ENCODE data around the gene ITGAL. TPM values are rescaled to one million over a fixed set of nuclear protein-coding genes. Genes with fewer than 3 reads are reported as not detected.

ITGAL gene
- total and polyA plus RNA-seq, 2 of the 8 experiments (the other 6 are each of a cell fraction or from before 2014, with no cell fraction given) = not detected

DNA sequence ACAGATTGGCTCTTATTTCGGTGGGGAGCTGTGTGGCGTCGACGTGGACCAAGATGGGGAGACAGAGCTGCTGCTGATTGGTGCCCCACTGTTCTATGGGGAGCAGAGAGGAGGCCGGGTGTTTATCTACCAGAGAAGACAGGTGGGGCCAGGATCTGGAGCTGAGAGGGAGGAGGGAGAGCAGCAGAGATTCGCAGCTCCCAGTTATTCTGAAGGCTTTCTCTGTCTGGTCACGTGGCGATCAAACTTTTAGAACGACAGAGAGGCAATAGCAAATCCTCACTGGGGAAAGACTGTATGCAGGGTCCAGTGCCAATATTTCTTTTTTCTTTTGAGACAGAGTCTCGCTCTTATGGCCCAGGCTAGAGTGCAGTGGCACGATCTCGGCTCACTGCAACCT lies 22.2 kb downstream of the ITGAL start:
- Histone ChIP-seq H3K14ac (ENCODE audit: insufficient read length) (no peak overlapping the region), H3K4me3 (ENCODE audit: extremely low read depth in 1 of 4, insufficient read depth in 2 of 4, low read depth in 3 of 4, low read length in 4 of 4) (no peak overlapping the region)
- CTCF ChIA-PET (ENCODE audit: partially characterized antibody) = interaction anchor here (0.5 to 3.1 kb wide), 4 partner anchors 12 to 113 kb away, joined by 3 to 14 read pairs (median 4); partner anchors contain the start of gene ITGAL

More for the DNA sequence above, 22.2 kb downstream of the ITGAL start:
- H2AFZ ChIP-seq (ENCODE audit: low read length) = no peak overlapping the region
- H3K4ac ChIP-seq (replicated peaks; ENCODE audit: insufficient read length, low read depth, low read length) = no peak overlapping the region
- no peak overlapping the region for H2BK5ac ChIP-seq (ENCODE audit: low read depth, low read length)
- FAIRE-seq (no peak), DNase-seq (ENCODE audit: low read depth in 1 of 2, low spot score in 2 of 2) (no peak)
- H2BK120ac ChIP-seq (replicated peaks; ENCODE audit: low read depth, low read length) = no peak overlapping the region
- no peak overlapping the region for H3K27ac ChIP-seq (ENCODE audit: low read depth, low read length)
- H3K79me1 ChIP-seq (ENCODE audit: low read depth, low read length) = no peaks in the 10 kb centered on the region
- no peaks in the 10 kb centered on the region for H3K36me3 ChIP-seq (ENCODE audit: control insufficient read depth in 2 of 4, insufficient read depth in 4 of 4, low read length in 3 of 4)
- H2BK12ac ChIP-seq (ENCODE audit: low read depth, low read length) = no peak overlapping the region
- H3K4me1 ChIP-seq (replicated peaks in 1 of 4; ENCODE audit: control insufficient read depth in 3 of 4, insufficient read depth in 4 of 4, low read length in 3 of 4) = no peaks in the 10 kb centered on the region
- no peak overlapping the region for H4K91ac ChIP-seq (replicated peaks; ENCODE audit: insufficient read length, low read length)
- no peaks in the 10 kb centered on the region for H3K23me2 ChIP-seq (ENCODE audit: low read depth, low read length)
- no peak overlapping the region for H3K9ac ChIP-seq (replicated peaks in 1 of 4; ENCODE audit: extremely low read depth in 1 of 4, low read depth in 3 of 4, low read length in 3 of 4)
- no peaks in the 10 kb centered on the region for H3K9me3 ChIP-seq (ENCODE audit: insufficient read depth in 2 of 2, low read depth in 1 of 2, low read length in 1 of 2)
- H4K20me1 ChIP-seq (replicated peaks in 1 of 2; ENCODE audit: control insufficient read depth in 1 of 2, insufficient read depth in 2 of 2, low read length in 2 of 2) = no peaks in the 10 kb centered on the region
- 82% methylated on average over 11 of the region's 12 CpGs; no CpG with 5 or more reads in 1 of the 2 experiments for WGBS, 2 experiments (ENCODE audit: extremely low coverage in 1 of 2, insufficient coverage in 1 of 2, insufficient read length in 1 of 2, insufficient replicate concordance in 2 of 2, low coverage in 1 of 2, low lambda C conversion rate in 2 of 2, missing lambda C conversion rate in 1 of 2)
- no peak overlapping the region for H3K23ac ChIP-seq (ENCODE audit: insufficient read length)
- H4K8ac ChIP-seq (ENCODE audit: extremely low read depth, insufficient read depth, low read length) = peak overlapping the region; percentile 68; the same call in 1 of the 2 replicates
- TF ChIP-seq CEBPB (IDR thresholded peaks at IDR 0.05; ENCODE audit: low read depth, low read length) (no peak), POLR2A (IDR thresholded peaks at IDR 0.05; ENCODE audit: control extremely low read depth in 1 of 2, low read depth in 2 of 2, low read length in 2 of 2) (no peak), NANOG (IDR thresholded peaks at IDR 0.05; ENCODE audit: insufficient read depth, low read depth, low read length, poor library complexity, severe bottlenecking) (no peak), HDAC6 (IDR thresholded peaks at IDR 0.05; ENCODE audit: low read depth, low read length) (no peak), SP4 (IDR thresholded peaks at IDR 0.05; ENCODE audit: low read length) (no peak), POU5F1 (IDR thresholded peaks at IDR 0.05; ENCODE audit: low read depth, low read length) (no peak), EZH2 (IDR thresholded peaks at IDR 0.05; ENCODE audit: low read depth, low read length, severe bottlenecking) (no peak)
- no peaks in the 10 kb centered on the region for H3K79me2 ChIP-seq (ENCODE audit: control insufficient read depth in 1 of 2, insufficient read depth in 2 of 2, low read length in 2 of 2)
- no peak overlapping the region for H4K5ac ChIP-seq (ENCODE audit: insufficient read length, low read depth, low read length)
- H3K27me3 ChIP-seq (replicated peaks in 1 of 4; ENCODE audit: control insufficient read depth in 3 of 4, extremely low read depth in 1 of 4, insufficient read depth in 3 of 4, low read length in 3 of 4) = peaks cover 0 to 2% (median 0%) of the 10 kb centered on the region in 4 experiments; a peak in 1 of 7 replicates
- no peak overlapping the region for H2BK20ac ChIP-seq (ENCODE audit: low read length)
- no peak overlapping the region for H3K56ac ChIP-seq (replicated peaks; ENCODE audit: insufficient read length, low read depth, low read length)
- no peak overlapping the region for H3K18ac ChIP-seq (ENCODE audit: extremely low read depth, low read length)
- no peak overlapping the region for H2AK5ac ChIP-seq (ENCODE audit: low read depth, low read length)
- POLR2A ChIA-PET (ENCODE audit: partially characterized antibody) = interaction anchor here (0.6 kb wide), 1 partner anchor 17 kb away, joined by 5 read pairs; no protein-coding TSS in a partner anchor
- no peak overlapping the region for H2BK15ac ChIP-seq (ENCODE audit: low read length)
- no peak overlapping the region for H3K4me2 ChIP-seq (ENCODE audit: insufficient read depth in 1 of 2, low read depth in 2 of 2, low read length in 2 of 2)
